22Rv1 (cell line): ENCODE measurements around the gene SCAMP1.

Experiments used
- H3K27ac ChIP-seq: fragments of 450-650 bp; 2 replicates; pipeline ENCODE4 v1.5.1; 2017
- ZFX ChIP-seq: fragments of 450-650 bp; IDR thresholded peaks from 2 replicates; pipeline ENCODE4 v1.6.1; 2017; ENCODE audit warnings: antibody characterized with exemption, borderline replicate concordance
- TF ChIP-seq, protein P1 (sequence below): fragments of 450-650 bp; IDR thresholded peaks from 2 replicates; pipeline ENCODE4 v1.5.1; 2017; ENCODE audit warnings: mild to moderate bottlenecking

The SCAMP1 gene

DNA sequence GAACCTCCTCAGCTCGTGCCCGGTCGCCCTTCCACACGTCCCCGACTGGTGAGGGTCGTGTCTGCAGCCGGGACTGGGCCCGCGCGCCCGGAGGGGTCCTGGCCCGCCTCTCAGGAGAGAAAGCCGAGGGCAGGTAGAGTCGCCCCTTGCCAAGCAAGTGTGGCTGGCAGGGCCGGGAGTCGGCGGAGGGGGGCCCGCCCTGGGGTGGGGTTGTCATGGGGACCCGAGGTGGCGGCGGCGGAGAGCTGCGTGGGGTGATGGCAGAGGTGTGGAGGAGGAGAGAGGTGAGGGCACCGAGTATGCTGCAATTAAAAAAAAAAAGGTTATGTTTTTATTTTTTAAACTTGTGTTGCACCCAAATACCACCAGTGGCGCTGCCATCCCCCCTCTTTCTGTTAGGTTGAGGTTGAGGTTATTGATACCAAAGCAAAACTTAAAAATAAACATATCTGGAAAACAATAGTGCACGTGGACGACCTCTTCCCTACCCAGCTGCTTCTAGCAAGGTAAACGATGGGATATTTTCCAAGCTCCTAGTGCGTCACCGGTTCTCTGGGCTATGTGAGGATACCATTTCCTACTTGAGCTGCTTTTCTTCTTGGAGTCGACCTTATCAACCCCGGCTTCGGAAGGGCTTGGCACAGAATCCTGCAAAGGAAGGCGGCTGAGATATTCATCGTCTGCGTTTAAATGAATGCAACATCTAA, 660 bp downstream of the SCAMP1 start:
- peak overlapping the region; percentile 85 for H3K27ac ChIP-seq

DNA sequence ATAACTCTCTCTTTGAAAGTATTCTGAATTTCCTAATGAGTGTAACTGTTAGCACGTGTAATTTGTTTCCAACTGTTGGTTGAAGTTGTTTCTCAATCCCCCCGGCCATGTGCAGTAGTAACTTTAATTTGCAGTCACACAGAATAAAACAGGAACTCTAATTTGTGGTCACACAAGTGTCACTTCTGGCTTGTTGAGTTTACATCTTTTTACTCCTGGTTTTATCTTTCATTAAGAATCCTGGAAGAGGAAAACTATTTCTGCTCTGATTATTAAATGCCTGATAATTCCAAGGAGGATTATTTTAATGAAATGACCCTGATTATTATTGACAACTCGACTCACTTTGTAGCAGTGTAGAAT, 1.2 kb downstream of the SCAMP1 start:
- TF ChIP-seq, protein P1, sequence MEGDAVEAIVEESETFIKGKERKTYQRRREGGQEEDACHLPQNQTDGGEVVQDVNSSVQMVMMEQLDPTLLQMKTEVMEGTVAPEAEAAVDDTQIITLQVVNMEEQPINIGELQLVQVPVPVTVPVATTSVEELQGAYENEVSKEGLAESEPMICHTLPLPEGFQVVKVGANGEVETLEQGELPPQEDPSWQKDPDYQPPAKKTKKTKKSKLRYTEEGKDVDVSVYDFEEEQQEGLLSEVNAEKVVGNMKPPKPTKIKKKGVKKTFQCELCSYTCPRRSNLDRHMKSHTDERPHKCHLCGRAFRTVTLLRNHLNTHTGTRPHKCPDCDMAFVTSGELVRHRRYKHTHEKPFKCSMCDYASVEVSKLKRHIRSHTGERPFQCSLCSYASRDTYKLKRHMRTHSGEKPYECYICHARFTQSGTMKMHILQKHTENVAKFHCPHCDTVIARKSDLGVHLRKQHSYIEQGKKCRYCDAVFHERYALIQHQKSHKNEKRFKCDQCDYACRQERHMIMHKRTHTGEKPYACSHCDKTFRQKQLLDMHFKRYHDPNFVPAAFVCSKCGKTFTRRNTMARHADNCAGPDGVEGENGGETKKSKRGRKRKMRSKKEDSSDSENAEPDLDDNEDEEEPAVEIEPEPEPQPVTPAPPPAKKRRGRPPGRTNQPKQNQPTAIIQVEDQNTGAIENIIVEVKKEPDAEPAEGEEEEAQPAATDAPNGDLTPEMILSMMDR, result no peak
- TF ChIP-seq ZFX, result no peak
- H3K27ac ChIP-seq, result peak overlapping the region; percentile 85

More for the DNA sequence above, 660 bp downstream of the SCAMP1 start:
- TF ChIP-seq ZFX, result no peak
- TF ChIP-seq, protein P1, result peak; percentile 6; the same call in 1 of the 2 replicates

DNA sequence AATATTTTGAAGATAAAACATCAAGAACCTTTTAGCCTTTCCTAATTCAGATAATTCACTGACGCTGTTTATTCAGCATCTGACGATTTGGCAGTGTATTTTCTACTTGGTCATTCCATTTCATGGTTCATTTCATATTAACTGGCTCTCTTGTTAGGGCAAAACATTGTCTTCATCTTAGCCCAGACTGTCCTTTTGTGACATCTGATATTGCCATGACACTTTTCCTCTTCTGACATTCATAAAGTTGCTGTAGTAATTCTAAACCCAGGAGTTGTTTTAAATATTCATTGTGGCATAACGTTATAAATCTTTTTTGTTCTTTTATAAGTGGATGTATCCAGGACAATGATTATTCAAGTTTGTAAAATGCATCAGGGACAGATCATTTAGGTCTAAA, 1.8 kb downstream of the SCAMP1 start:
- no peak for TF ChIP-seq ZFX
- TF ChIP-seq, protein P1, result no peak
- no peak overlapping the region for H3K27ac ChIP-seq

DNA sequence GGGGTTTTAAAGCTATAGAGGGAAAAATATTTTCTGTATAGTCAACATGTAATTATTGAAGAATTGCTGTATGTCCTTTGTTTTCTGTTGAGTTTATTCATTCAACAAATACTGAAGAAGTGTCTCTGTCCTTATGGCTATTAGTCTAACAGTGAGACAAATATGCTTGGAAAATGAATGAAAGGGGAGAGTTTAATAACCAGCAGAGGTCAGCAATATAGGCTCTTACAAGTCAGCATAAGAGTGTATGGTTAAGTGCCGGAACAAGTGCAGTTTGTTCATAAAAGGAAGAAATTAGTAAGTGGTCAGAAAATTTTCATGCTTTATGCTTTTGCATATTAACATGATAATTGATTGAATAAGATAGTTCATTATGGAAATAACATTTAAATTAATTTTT, 3.6 kb downstream of the SCAMP1 start:
- H3K27ac ChIP-seq, result no peak overlapping the region
- TF ChIP-seq ZFX, result no peak
- TF ChIP-seq, protein P1, result no peak

DNA sequence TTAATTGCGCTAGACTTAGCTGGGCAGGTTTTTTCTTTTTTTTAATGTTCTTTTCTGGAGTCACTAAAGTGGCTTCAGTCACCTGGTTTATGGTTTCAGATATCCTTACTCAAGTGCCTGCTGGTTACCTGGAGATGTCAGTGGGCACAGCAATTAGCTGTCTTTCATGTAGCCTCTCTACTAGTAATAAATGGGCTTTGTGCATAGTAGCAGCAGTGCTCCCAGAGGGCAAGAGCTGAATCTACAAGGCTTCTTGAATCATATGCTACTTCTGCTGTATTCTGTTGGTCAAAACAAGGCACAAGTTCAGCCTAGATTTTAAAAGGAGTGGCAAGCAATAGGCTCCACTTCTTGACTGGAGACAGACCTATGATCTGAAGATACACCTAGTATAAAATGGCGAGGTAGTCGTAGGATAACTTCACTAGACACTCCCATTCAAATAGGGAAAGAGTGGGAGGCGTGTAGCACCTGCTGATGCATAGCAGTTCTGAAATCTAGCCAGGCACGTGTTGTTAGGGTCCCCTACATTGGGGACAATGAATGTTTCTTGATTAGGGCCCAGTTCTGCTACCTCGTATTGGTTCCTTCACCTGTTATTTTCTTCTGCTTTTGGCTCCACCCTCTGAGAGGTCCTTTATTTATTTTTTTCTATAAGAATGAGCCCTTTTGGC, 7.0 kb downstream of the SCAMP1 start:
- TF ChIP-seq ZFX, result no peak
- TF ChIP-seq, protein P1, result no peak
- H3K27ac ChIP-seq, result no peak overlapping the region

DNA sequence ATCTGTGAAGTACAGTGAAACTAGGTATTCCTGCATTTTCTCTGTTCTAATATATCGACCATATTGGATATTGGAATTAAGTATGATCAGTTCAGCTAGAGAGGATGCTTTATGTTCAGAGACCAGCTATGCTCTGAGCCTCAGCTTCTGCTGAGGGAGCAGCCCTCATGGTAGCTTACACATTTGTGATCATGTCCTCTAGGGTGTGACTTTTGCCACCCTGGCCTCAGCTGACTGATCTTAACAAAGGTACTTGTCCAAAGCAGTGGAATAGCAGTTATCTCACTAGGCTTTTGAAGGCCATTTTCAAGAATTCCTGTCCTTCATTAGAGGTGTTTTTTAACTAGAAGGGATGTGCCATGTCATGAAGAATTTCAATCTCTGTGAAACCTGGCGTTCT, 9.3 kb downstream of the SCAMP1 start:
- TF ChIP-seq ZFX, result no peak
- TF ChIP-seq, protein P1, result no peak
- H3K27ac ChIP-seq, result no peak overlapping the region

DNA sequence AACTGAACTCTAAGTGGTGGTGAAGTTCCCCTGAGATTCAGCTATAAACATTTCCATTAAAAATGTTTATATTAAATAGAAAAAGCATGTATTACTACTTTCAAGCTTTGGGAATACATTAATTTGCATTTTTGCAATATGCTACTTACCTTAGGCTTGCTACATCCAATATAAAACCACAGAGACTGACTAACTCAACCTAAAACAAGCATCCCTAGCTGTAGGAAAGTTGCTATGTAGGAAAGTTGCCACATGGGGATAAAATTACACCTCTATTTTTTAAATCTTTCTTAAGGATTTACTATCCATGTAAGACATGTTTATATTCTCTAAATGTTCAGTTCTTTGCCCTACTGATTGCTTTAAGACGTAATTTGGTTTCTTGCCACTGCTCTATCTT, 12.8 kb downstream of the SCAMP1 start:
- no peak overlapping the region for H3K27ac ChIP-seq
- TF ChIP-seq, protein P1, result no peak
- no peak for TF ChIP-seq ZFX
